ENCODE data around the gene CDKAL1.

- TF ChIP-seq ZNF512 (CRISPR knock-in tag; IDR thresholded peaks at IDR 0.05; ENCODE audit: borderline replicate concordance) = no peak
- TF ChIP-seq NR3C1 (CRISPR knock-in tag; conservative IDR thresholded peaks at IDR 0.05; ENCODE audit: low read depth) = no peak
- TF ChIP-seq CTCF (IDR thresholded peaks at IDR 0.05) = no peak
- TF ChIP-seq PREB (CRISPR knock-in tag; IDR thresholded peaks at IDR 0.05; ENCODE audit: borderline replicate concordance) = no peak
- no peak for TF ChIP-seq JUN (CRISPR knock-in tag; IDR thresholded peaks at IDR 0.05)
- TF ChIP-seq ZNF317 (CRISPR knock-in tag; IDR thresholded peaks at IDR 0.05; ENCODE audit: borderline replicate concordance, low read depth) = no peak
- no peak for TF ChIP-seq SP1 (CRISPR knock-in tag; conservative IDR thresholded peaks at IDR 0.05)
- no peak for TF ChIP-seq ARID4B (CRISPR knock-in tag; IDR thresholded peaks at IDR 0.05; ENCODE audit: borderline replicate concordance)
- TF ChIP-seq CBFB (CRISPR knock-in tag; IDR thresholded peaks at IDR 0.05; ENCODE audit: low read depth) = no peak
- TF ChIP-seq E2F1 (CRISPR knock-in tag; IDR thresholded peaks at IDR 0.05) = no peak
Measured at GRCh38 chr6:20763296-20763695, 229.0 kb downstream of the CDKAL1 start.
